Activated naive CD8-positive, alpha-beta T cell treated with anti-CD3 and anti-CD28 coated beads for 36 hours (primary cell): ENCODE data around the gene CREB5. TPM values are rescaled to one million over a fixed set of nuclear protein-coding genes. Genes with fewer than 3 reads are reported as not detected.
"Not testable (repeated sequence)": the region's sequence is repeated elsewhere in the genome, so short reads cannot be mapped to it uniquely, and the experiment has no call there.

Experiments used
- DNase-seq: peaks from one replicate; pipeline ENCODE4 v3.0.0; 2021
- H3K27ac Mint-ChIP-seq: one replicate; pipeline ENCODE4 v1.8.0; 2022; ENCODE audit warnings: mild to moderate bottlenecking, moderate library complexity, mixed read lengths
- H3K27me3 Mint-ChIP-seq: one replicate; pipeline ENCODE4 v1.8.0; 2022; ENCODE audit warnings: mild to moderate bottlenecking, mixed read lengths
- H3K36me3 Mint-ChIP-seq: one replicate; pipeline ENCODE4 v1.8.0; 2021; ENCODE audit warnings: mild to moderate bottlenecking, mixed read lengths
- H3K4me1 Mint-ChIP-seq: one replicate; pipeline ENCODE4 v1.8.0; 2021; ENCODE audit warnings: mixed read lengths
- H3K4me3 Mint-ChIP-seq: one replicate; pipeline ENCODE4 v1.8.0; 2022; ENCODE audit warnings: mild to moderate bottlenecking, moderate library complexity, mixed read lengths
- H3K9me3 Mint-ChIP-seq: one replicate; pipeline ENCODE4 v1.8.0; 2022; ENCODE audit warnings: mixed read lengths
- total RNA-seq, 2 experiments: library from RNA; stranded (reverse); gene quantifications; one replicate each; pipeline ENCODE4 v1.2.3, GENCODE V29; 2021

CREB5 gene
- total RNA-seq, 2 experiments from 2014 or later, result 2.0 to 2.4 TPM

DNA sequence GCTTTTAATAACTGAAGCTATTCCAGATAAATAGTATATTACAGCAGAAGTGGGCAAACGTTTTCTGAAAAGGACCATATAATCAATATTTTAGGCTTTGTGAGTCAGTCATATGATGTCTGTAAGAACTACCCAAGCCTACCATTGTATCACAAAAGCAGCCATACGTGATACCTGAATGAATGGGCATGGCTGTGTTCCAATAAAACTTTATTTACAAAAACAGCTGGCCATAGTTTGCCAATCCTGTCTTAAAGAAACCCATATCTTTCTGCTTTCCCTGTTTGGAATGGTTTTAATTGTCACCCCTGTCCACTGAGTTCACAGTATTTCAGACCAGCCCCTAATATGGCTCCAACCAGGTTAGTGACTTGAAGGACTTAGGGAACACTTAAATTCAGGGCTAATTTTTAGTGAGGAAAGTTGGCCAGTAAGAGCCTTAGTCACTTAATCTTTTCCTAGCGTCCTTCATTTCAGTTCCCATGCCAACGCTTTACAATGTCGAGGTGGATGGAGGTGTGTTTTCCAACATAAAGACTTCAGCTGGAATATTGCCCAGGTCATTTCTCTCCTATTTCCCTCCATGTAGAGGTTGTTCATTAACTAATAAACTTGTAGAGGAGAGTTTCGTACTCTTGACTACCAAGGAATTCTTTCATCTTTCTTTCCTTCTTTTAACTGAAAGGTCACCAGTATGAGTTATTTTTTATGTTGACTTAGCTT lies 361.3 kb downstream of the CREB5 start:
- Mint-ChIP-seq H3K36me3 (no peaks in the 10 kb centered on the region), H3K9me3 (no peaks in the 10 kb centered on the region), H3K27me3 (peaks cover 6% of the 10 kb centered on the region), H3K27ac (no peak overlapping the region), H3K4me1 (no peaks in the 10 kb centered on the region), H3K4me3 (no peak overlapping the region)
- no peak for DNase-seq

GRCh38 chr7:28774261-28774988 lies 362.1 kb downstream of the CREB5 start:
- Mint-ChIP-seq H3K27ac (no peak overlapping the region), H3K4me1 (no peaks in the 10 kb centered on the region), H3K4me3 (no peak overlapping the region), H3K9me3 (no peaks in the 10 kb centered on the region), H3K27me3 (peaks cover 6% of the 10 kb centered on the region), H3K36me3 (no peaks in the 10 kb centered on the region)
- no peak for DNase-seq

GRCh38 chr7:28776463-28777157 lies 364.3 kb downstream of the CREB5 start:
- H3K4me3 Mint-ChIP-seq, result no peak overlapping the region
- H3K36me3 Mint-ChIP-seq, result no peaks in the 10 kb centered on the region
- H3K4me1 Mint-ChIP-seq, result no peaks in the 10 kb centered on the region
- H3K27ac Mint-ChIP-seq, result no peak overlapping the region
- H3K27me3 Mint-ChIP-seq, result peaks cover 6% of the 10 kb centered on the region
- H3K9me3 Mint-ChIP-seq, result no peaks in the 10 kb centered on the region
- no peak for DNase-seq

DNA sequence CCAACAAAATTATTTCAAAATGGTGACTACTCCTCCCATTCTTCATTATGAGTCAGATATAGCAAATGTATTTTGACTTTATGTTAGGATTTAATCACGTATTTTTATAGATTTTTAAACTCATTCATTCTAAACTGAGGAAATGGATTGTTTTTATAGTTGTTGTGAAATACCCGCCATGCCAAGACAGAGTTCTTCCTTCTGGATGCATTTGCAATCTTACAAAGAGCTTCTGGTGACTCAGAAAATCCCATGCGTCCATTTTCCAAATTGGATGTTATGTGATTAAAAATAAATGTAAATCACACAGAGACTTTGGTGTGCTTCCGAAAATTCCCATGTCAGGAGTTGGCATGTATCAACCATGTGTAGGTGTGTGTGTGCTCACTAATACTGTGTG lies 366.5 kb downstream of the CREB5 start:
- Mint-ChIP-seq H3K36me3 (no peaks in the 10 kb centered on the region), H3K27ac (no peak overlapping the region), H3K4me3 (no peak overlapping the region), H3K27me3 (no peaks in the 10 kb centered on the region), H3K9me3 (no peaks in the 10 kb centered on the region), H3K4me1 (no peaks in the 10 kb centered on the region)
- DNase-seq, result no peak

- H3K9me3 Mint-ChIP-seq, result no peaks in the 10 kb centered on the region
- peaks cover 6% of the 10 kb centered on the region for H3K4me1 Mint-ChIP-seq
- no peak for DNase-seq
- no peaks in the 10 kb centered on the region for H3K27me3 Mint-ChIP-seq
- H3K27ac Mint-ChIP-seq, result no peak overlapping the region
- no peak overlapping the region for H3K4me3 Mint-ChIP-seq
- H3K36me3 Mint-ChIP-seq, result no peaks in the 10 kb centered on the region
Measured at GRCh38 chr7:28779954-28780353, 367.6 kb downstream of the CREB5 start.

DNA sequence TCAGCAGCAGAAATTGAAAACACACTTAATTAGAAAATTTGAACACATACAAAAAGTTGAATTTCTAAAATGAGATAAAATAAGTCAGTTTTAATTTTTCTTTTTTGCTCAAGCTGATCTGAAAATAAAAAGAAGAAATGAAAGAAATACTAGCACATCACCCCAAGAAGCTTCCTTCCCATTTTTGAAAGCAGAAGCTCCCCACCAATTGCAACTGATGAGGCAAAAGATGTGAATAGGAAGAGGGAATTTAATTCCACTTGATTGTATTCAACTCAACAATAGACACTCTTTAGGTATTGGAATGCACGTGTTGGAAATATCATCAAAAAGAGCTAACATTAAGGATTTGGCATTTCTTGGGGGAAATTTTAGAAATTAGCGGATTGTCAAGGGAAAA lies 370.0 kb downstream of the CREB5 start:
- Mint-ChIP-seq H3K27ac (no peak overlapping the region), H3K4me1 (peaks cover 6% of the 10 kb centered on the region), H3K4me3 (no peak overlapping the region), H3K9me3 (no peaks in the 10 kb centered on the region), H3K27me3 (peaks cover 3% of the 10 kb centered on the region), H3K36me3 (no peaks in the 10 kb centered on the region)
- no peak for DNase-seq

GRCh38 chr7:28784171-28784902 lies 372.0 kb downstream of the CREB5 start:
- H3K36me3 Mint-ChIP-seq, result no peaks in the 10 kb centered on the region
- no peak overlapping the region for H3K4me3 Mint-ChIP-seq
- DNase-seq, result no peak
- H3K27ac Mint-ChIP-seq, result no peak overlapping the region
- peaks cover 3% of the 10 kb centered on the region for H3K27me3 Mint-ChIP-seq
- peaks cover 6% of the 10 kb centered on the region for H3K4me1 Mint-ChIP-seq
- no peaks in the 10 kb centered on the region for H3K9me3 Mint-ChIP-seq

DNA sequence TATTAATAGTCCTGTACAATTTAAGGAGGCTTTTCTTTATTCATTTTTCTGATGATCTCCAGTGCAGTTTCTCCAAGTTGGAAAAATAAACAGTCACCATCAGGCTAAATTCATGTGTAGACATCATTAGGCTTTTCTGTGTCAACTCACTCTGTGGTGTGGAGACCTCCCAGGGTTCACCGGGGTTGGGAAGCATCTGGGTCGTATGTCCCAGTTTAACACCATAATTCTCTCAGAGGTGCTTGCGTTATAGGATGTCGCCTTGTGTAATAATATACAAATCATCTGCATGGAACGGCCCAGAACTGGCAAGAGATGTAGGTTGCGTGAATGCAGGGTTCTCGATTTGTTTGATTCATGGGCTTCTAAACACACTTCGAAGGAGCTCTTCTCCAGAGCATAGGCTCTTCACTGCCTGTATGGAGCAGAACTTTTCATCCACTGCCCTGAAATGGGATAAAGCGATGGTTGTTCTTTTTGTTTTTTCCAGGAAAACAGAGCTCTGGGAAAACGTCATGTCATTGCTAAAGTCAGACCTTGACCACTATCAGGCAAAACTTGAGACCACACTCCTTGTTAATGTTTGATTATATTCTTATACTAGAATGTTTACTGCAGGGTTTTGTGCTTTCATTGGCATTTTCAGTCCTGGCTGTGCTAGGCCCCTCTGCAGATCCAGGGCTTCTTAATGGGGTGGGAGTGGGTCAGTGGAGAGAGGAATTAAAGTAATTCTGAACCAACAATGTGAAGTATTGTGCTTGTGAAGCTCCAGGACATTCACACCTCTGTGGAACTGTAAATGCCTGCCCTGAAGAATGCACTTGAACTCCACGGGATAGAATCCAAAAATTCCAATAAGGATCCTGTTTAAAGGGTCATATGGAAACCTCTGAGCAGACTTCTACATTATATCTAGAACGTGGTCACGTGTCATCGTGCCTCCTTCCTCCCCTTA lies 373.0 kb downstream of the CREB5 start:
- Mint-ChIP-seq H3K9me3 (no peaks in the 10 kb centered on the region), H3K27me3 (peaks cover 3% of the 10 kb centered on the region), H3K27ac (no peak overlapping the region), H3K4me1 (peaks cover 6% of the 10 kb centered on the region), H3K36me3 (no peaks in the 10 kb centered on the region), H3K4me3 (no peak overlapping the region)
- DNase-seq, result no peak

GRCh38 chr7:28786156-28786555 lies 373.8 kb downstream of the CREB5 start:
- H3K27ac Mint-ChIP-seq, H3K9me3 Mint-ChIP-seq: not testable (repeated sequence)

GRCh38 chr7:28787106-28787505 lies 374.8 kb downstream of the CREB5 start:
- Mint-ChIP-seq H3K4me3 (no peak overlapping the region), H3K27me3 (peaks cover 3% of the 10 kb centered on the region), H3K36me3 (no peaks in the 10 kb centered on the region), H3K27ac (no peak overlapping the region), H3K9me3 (no peaks in the 10 kb centered on the region), H3K4me1 (peaks cover 6% of the 10 kb centered on the region)
- DNase-seq, result no peak

More at GRCh38 chr7:28786156-28786555, 373.8 kb downstream of the CREB5 start:
- H3K4me1 Mint-ChIP-seq, H3K36me3 Mint-ChIP-seq, DNase-seq, H3K4me3 Mint-ChIP-seq, H3K27me3 Mint-ChIP-seq: not testable (repeated sequence)

- Mint-ChIP-seq H3K27me3 (peaks cover 3% of the 10 kb centered on the region), H3K4me1 (no peaks in the 10 kb centered on the region), H3K27ac (no peak overlapping the region), H3K9me3 (no peaks in the 10 kb centered on the region), H3K36me3 (no peaks in the 10 kb centered on the region), H3K4me3 (no peak overlapping the region)
- no peak for DNase-seq
Measured at GRCh38 chr7:28790467-28790866, 378.1 kb downstream of the CREB5 start.

DNA sequence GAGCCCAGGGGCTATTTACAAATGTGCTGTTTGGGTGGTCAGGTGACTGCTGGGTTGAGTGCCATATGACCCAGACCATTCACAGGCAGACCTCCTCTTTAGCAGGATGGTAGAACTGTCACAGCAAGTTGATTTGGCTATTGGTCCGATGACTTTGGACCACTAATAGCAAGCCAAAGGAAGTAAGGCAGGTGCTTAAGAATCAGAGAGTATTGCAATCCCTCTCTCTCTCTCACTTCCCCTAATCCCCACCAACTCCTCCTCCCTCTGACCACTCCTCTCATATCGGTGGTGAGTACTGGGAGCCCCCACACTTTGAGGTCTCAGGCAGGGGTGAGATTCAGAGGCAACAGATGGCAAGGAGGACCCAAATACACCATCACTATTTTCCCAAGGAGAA lies 380.5 kb downstream of the CREB5 start:
- Mint-ChIP-seq H3K27ac (no peak overlapping the region), H3K4me1 (no peaks in the 10 kb centered on the region), H3K27me3 (peaks cover 5% of the 10 kb centered on the region), H3K9me3 (no peaks in the 10 kb centered on the region), H3K4me3 (no peak overlapping the region), H3K36me3 (no peaks in the 10 kb centered on the region)
- DNase-seq, result no peak

DNA sequence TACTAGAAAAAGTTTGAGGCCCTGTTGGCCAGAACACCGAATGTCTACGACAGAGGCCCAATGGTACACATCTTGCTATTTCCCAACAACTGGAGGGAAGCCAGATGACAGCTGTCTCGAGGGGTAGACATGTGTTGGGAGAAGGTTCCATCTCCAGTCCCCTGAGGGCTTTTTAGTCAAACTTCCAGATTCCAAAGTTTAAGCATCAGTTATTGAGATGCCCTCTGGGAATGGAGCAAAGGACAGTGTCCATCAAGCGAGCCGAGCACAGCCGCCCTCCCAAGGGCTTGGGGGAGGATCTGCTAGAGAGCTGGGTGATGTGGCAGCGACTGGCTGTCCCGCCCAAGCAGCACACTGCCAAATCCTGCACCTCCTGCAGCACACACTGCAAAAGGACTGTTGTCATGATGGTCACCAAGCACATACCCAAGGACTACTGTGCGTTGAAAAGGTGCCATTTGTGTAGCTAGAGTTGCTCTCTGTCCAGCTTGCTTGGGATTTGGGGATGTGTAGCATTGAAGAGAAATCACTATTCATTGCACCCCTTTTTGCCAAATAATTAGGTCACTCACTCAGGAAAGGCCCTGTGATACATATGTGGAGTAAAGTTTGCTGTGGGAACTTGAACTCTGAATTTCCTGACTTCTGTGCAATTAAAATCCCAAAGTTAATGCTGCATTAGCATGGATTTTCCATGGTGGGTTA lies 381.2 kb downstream of the CREB5 start:
- no peak overlapping the region for H3K4me3 Mint-ChIP-seq
- H3K4me1 Mint-ChIP-seq, result no peaks in the 10 kb centered on the region
- H3K27me3 Mint-ChIP-seq, result peaks cover 5% of the 10 kb centered on the region
- no peaks in the 10 kb centered on the region for H3K36me3 Mint-ChIP-seq
- DNase-seq, result no peak
- no peaks in the 10 kb centered on the region for H3K9me3 Mint-ChIP-seq
- no peak overlapping the region for H3K27ac Mint-ChIP-seq

DNA sequence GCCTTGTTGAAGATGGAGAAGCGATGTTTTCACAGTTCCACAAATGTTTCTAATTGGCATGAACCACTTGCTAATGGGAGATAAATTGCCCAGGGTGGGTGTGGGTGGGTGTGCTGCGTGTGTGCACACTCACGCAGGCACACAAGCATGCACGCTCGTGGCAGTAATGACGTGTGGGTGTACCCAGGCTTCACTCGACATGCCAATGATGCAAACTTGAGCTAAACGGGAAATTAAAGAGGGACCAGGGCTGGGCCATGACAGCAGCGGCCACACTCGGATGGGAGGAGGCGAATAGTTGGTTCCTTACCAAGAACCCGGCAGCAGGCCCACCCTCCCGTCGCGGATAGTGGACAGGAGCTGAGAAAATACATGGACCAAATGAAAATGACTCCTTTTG lies 386.0 kb downstream of the CREB5 start:
- H3K36me3 Mint-ChIP-seq, result no peaks in the 10 kb centered on the region
- peaks cover 5% of the 10 kb centered on the region for H3K27me3 Mint-ChIP-seq
- DNase-seq, result no peak
- H3K4me3 Mint-ChIP-seq, result no peak overlapping the region
- no peak overlapping the region for H3K27ac Mint-ChIP-seq
- H3K9me3 Mint-ChIP-seq, result no peaks in the 10 kb centered on the region
- H3K4me1 Mint-ChIP-seq, result no peaks in the 10 kb centered on the region
